AG09309 (cell line): Measurements from ENCODE around the gene TBC1D14.

Experiments used
- DNase-seq: peaks from one replicate; pipeline ENCODE4 v3.0.0-alpha.2; 2010; ENCODE audit warnings: low read depth
- H3K4me3 ChIP-seq: 2 replicates; pipeline ENCODE4 v1.5.1; 2011; ENCODE audit warnings: mild to moderate bottlenecking, low read depth, low read length, moderate library complexity; ENCODE audit not compliant: control insufficient read depth
- TF ChIP-seq, protein P1 (sequence below): IDR thresholded peaks from 2 replicates; pipeline ENCODE4 v1.5.1; 2011; ENCODE audit warnings: mild to moderate bottlenecking, low read depth, low read length, inconsistent platforms; ENCODE audit not compliant: insufficient read depth, control insufficient read depth; ENCODE audit errors: missing control alignments

Gene TBC1D14

GRCh38 chr4:6992728-6993677, 83.4 kb downstream of the TBC1D14 start:
- no peak for DNase-seq
- TF ChIP-seq, protein P1, sequence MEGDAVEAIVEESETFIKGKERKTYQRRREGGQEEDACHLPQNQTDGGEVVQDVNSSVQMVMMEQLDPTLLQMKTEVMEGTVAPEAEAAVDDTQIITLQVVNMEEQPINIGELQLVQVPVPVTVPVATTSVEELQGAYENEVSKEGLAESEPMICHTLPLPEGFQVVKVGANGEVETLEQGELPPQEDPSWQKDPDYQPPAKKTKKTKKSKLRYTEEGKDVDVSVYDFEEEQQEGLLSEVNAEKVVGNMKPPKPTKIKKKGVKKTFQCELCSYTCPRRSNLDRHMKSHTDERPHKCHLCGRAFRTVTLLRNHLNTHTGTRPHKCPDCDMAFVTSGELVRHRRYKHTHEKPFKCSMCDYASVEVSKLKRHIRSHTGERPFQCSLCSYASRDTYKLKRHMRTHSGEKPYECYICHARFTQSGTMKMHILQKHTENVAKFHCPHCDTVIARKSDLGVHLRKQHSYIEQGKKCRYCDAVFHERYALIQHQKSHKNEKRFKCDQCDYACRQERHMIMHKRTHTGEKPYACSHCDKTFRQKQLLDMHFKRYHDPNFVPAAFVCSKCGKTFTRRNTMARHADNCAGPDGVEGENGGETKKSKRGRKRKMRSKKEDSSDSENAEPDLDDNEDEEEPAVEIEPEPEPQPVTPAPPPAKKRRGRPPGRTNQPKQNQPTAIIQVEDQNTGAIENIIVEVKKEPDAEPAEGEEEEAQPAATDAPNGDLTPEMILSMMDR = no peak
- no peak overlapping the region for H3K4me3 ChIP-seq

- DNase-seq = no peak
- H3K4me3 ChIP-seq = no peak overlapping the region
- TF ChIP-seq, protein P1 = no peak
Measured at GRCh38 chr4:6996481-6996880, 86.9 kb downstream of the TBC1D14 start.

- H3K4me3 ChIP-seq = no peak overlapping the region
- DNase-seq = no peak
- TF ChIP-seq, protein P1 = no peak
Measured at GRCh38 chr4:6999172-7000086, 89.8 kb downstream of the TBC1D14 start.

DNA sequence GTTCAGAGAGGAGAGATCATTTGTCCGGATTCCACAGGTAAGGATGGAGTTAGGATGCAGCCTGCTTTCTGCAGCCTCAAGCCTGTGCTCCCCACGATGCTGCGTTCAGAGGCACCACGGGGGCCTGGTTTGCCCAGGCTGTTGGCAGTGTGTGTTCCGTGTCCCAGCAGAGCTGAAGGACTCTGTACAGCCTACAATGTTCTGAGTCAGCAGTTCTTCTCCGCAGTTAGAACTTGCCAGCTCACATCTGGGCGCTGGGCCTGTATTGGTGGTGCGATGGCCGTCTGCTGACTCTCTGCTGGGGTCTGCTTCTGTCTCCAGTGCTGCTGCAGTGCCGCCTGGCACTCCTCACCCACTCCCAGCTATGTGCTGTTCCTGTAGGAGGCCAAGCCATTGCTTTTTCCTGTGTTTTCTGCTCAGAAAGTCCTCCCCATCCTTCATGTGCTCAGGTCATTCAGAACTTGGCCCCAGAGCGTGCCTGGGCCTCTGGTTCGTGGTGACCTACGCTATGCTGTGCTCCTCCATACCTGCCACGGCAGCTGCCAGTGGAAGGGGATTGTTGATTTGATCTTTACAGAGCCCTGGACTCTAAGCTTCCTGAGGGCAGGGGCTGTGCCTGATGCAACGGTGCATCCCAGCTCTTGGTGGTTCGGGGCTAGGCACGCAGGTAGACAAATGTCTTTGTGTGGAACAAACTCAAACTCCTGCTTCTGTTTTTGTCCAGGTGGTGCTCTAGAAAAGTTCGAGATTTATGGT, 91.0 kb downstream of the TBC1D14 start:
- TF ChIP-seq, protein P1 = no peak
- DNase-seq = no peak
- no peak overlapping the region for H3K4me3 ChIP-seq

- DNase-seq = no peak
- no peak overlapping the region for H3K4me3 ChIP-seq
- TF ChIP-seq, protein P1 = no peak
Measured at GRCh38 chr4:7001271-7001670, 91.6 kb downstream of the TBC1D14 start.

- TF ChIP-seq, protein P1 = no peak
- no peak overlapping the region for H3K4me3 ChIP-seq
- DNase-seq = no peak
Measured at GRCh38 chr4:7002336-7002735, 92.7 kb downstream of the TBC1D14 start.
